ENCODE results near the gene LBHD1.

GRCh38 chr11:62648185-62648966 lies 23.7 kb downstream of the LBHD1 start:
- no peak for TF ChIP-seq CTCF (conservative IDR thresholded peaks at IDR 0.05; ENCODE audit: low read length)
- no peak for TF ChIP-seq EZH2phosphoT487 (IDR thresholded peaks at IDR 0.05; ENCODE audit: borderline replicate concordance, low read depth, low read length)
